ENCODE results near the gene ATP8B4. TPM values are rescaled to one million over a fixed set of nuclear protein-coding genes. Genes with fewer than 3 reads are reported as not detected.

ATP8B4 gene
- total and polyA plus RNA-seq, 2 donors (not counting 1 experiment from before 2014, with no cell fraction given): 0.42 TPM; not detected in 1

GRCh38 chr15:49898097-49898496, 220.9 kb downstream of the ATP8B4 start:
- Histone ChIP-seq H3K4me2 (replicated peaks; ENCODE audit: low read depth, low read length, poor library complexity, severe bottlenecking) (no peak overlapping the region), H3K9me3 (ENCODE audit: control extremely low read depth in 1 of 3, control insufficient read depth in 2 of 3, insufficient read depth in 1 of 3, low read length in 2 of 3) (no peaks in the 10 kb centered on the region), H3K27me3 (replicated peaks in 1 of 4; ENCODE audit: control extremely low read depth in 1 of 4, control insufficient read depth in 3 of 4, insufficient read depth in 4 of 4, low read length in 3 of 4) (no peaks in the 10 kb centered on the region), H3K27ac (ENCODE audit: low read length in 2 of 2) (no peak overlapping the region), H3K9ac (ENCODE audit: low read length) (no peak overlapping the region), H4K20me1 (ENCODE audit: control insufficient read depth, insufficient read depth, low read length, poor library complexity, severe bottlenecking) (no peaks in the 10 kb centered on the region), H3K4me3 (ENCODE audit: control extremely low read depth in 1 of 5, extremely low read depth in 1 of 5, insufficient read depth in 1 of 5, low read depth in 2 of 5, low read length in 4 of 5) (no peak overlapping the region), H3K4me1 (ENCODE audit: control insufficient read depth in 2 of 2, insufficient read depth in 2 of 2, low read length in 2 of 2) (no peaks in the 10 kb centered on the region), H3K36me3 (replicated peaks in 1 of 2; ENCODE audit: control extremely low read depth in 1 of 2, control insufficient read depth in 1 of 2, extremely low read depth in 1 of 2, insufficient read depth in 2 of 2, low read length in 1 of 2) (no peaks in the 10 kb centered on the region), H3K79me2 (ENCODE audit: control insufficient read depth, insufficient read depth, low read length) (no peaks in the 10 kb centered on the region), H2AFZ (ENCODE audit: insufficient read depth, low read depth, low read length, poor library complexity, severe bottlenecking) (no peak overlapping the region)
- no peaks in the 10 kb centered on the region for H3K4me1 Mint-ChIP-seq
- POLR2A ChIA-PET: no interaction called here
- H3K27me3 Mint-ChIP-seq: no peaks in the 10 kb centered on the region
- H3K27ac Mint-ChIP-seq: no peak overlapping the region
- no peaks in the 10 kb centered on the region for H3K9me3 Mint-ChIP-seq (ENCODE audit: insufficient read depth)
- ATAC-seq (ENCODE audit: low read depth): no peak
- TF ChIP-seq CTCF (IDR thresholded peaks at IDR 0.05): no peak
- TF ChIP-seq EZH2 (IDR thresholded peaks at IDR 0.05; ENCODE audit: borderline replicate concordance, insufficient read depth, low read depth, low read length, poor library complexity, severe bottlenecking): no peak
- intact Hi-C loops (cut with micrococcal nuclease): no loop called here
- no peak overlapping the region for H3K4me3 Mint-ChIP-seq
- DNase-seq: no peak
- CTCF ChIA-PET: no interaction called here

GRCh38 chr15:49895347-49896223, 223.4 kb downstream of the ATP8B4 start:
- Histone ChIP-seq H3K79me2 (ENCODE audit: control insufficient read depth, insufficient read depth, low read length) (no peaks in the 10 kb centered on the region), H4K20me1 (ENCODE audit: control insufficient read depth, insufficient read depth, low read length, poor library complexity, severe bottlenecking) (no peaks in the 10 kb centered on the region), H3K27me3 (replicated peaks in 1 of 4; ENCODE audit: control extremely low read depth in 1 of 4, control insufficient read depth in 3 of 4, insufficient read depth in 4 of 4, low read length in 3 of 4) (no peaks in the 10 kb centered on the region), H3K36me3 (replicated peaks in 1 of 2; ENCODE audit: control extremely low read depth in 1 of 2, control insufficient read depth in 1 of 2, extremely low read depth in 1 of 2, insufficient read depth in 2 of 2, low read length in 1 of 2) (no peaks in the 10 kb centered on the region), H2AFZ (ENCODE audit: insufficient read depth, low read depth, low read length, poor library complexity, severe bottlenecking) (no peak overlapping the region), H3K4me1 (ENCODE audit: control insufficient read depth in 2 of 2, insufficient read depth in 2 of 2, low read length in 2 of 2) (no peaks in the 10 kb centered on the region), H3K9me3 (ENCODE audit: control extremely low read depth in 1 of 3, control insufficient read depth in 2 of 3, insufficient read depth in 1 of 3, low read length in 2 of 3) (no peaks in the 10 kb centered on the region), H3K4me2 (replicated peaks; ENCODE audit: low read depth, low read length, poor library complexity, severe bottlenecking) (no peak overlapping the region), H3K4me3 (ENCODE audit: control extremely low read depth in 1 of 5, extremely low read depth in 1 of 5, insufficient read depth in 1 of 5, low read depth in 2 of 5, low read length in 4 of 5) (no peak overlapping the region), H3K9ac (ENCODE audit: low read length) (no peak overlapping the region), H3K27ac (ENCODE audit: low read length in 2 of 2) (no peak overlapping the region)
- TF ChIP-seq CTCF (IDR thresholded peaks at IDR 0.05) (no peak), EZH2 (IDR thresholded peaks at IDR 0.05; ENCODE audit: borderline replicate concordance, insufficient read depth, low read depth, low read length, poor library complexity, severe bottlenecking) (no peak)
- no peak overlapping the region for H3K27ac Mint-ChIP-seq
- DNase-seq: no peak
- no peak for ATAC-seq (ENCODE audit: low read depth)
- no peaks in the 10 kb centered on the region for H3K9me3 Mint-ChIP-seq (ENCODE audit: insufficient read depth)
- WGBS (ENCODE audit: insufficient coverage): 80% methylated on average over 2 of the region's 6 CpGs
- no peaks in the 10 kb centered on the region for H3K27me3 Mint-ChIP-seq
- intact Hi-C loops (cut with micrococcal nuclease): no loop called here
- no peaks in the 10 kb centered on the region for H3K4me1 Mint-ChIP-seq
- no peak overlapping the region for H3K4me3 Mint-ChIP-seq
- ChIA-PET POLR2A (no interaction called here), CTCF (no interaction called here)

Data from B cell (primary cell).